ENCODE results near the gene WDR44.

The WDR44 gene

GRCh38 chrX:118347131-118347530, 1.2 kb downstream of the WDR44 start:
- no peaks in the 10 kb centered on the region for H3K27me3 ChIP-seq (replicated peaks; ENCODE audit: insufficient read depth, low read length)
- peak overlapping the region; percentile 69 for H3K4me3 ChIP-seq (ENCODE audit: low read length)
- peak overlapping the region; percentile 77; the same call in 1 of the 2 replicates for H3K9ac ChIP-seq (ENCODE audit: low read length)
- no peaks in the 10 kb centered on the region for H3K36me3 ChIP-seq (replicated peaks; ENCODE audit: insufficient read depth, low read length)
- H3K9me3 ChIP-seq (replicated peaks; ENCODE audit: insufficient read depth, low read length): no peaks in the 10 kb centered on the region
- peaks cover 48% of the 10 kb centered on the region for H3K79me2 ChIP-seq (ENCODE audit: low read length)
- TF ChIP-seq EZH2phosphoT487 (IDR thresholded peaks at IDR 0.05; ENCODE audit: low read length) (no peak), CTCF (IDR thresholded peaks at IDR 0.05; ENCODE audit: low read length) (no peak), EZH2 (optimal IDR thresholded peaks at IDR 0.05; ENCODE audit: low read depth, low read length) (no peak)
- peaks cover 13% of the 10 kb centered on the region; the same call in 1 of the 2 replicates for H3F3A ChIP-seq (ENCODE audit: insufficient read depth, low read length)
- peak; percentile 19 for DNase-seq
- H3K4me1 ChIP-seq (ENCODE audit: low read length): peaks cover 10% of the 10 kb centered on the region; the same call in 1 of the 2 replicates
- H2AFZ ChIP-seq (ENCODE audit: low read length): peak overlapping the region; percentile 80
- H3K9me2 ChIP-seq (replicated peaks; ENCODE audit: insufficient read depth, low read length): no peaks in the 10 kb centered on the region
- H3K27ac ChIP-seq (ENCODE audit: low read length): peak overlapping the region; percentile 82; the same call in 1 of the 2 replicates
- no peaks in the 10 kb centered on the region for H4K20me1 ChIP-seq (ENCODE audit: insufficient read depth, low read length)
- peak overlapping the region; percentile 51 for H3K4me2 ChIP-seq (ENCODE audit: low read depth, low read length)

GRCh38 chrX:118347736-118348135, 1.8 kb downstream of the WDR44 start:
- Histone ChIP-seq H3K9me3 (replicated peaks; ENCODE audit: insufficient read depth, low read length) (no peaks in the 10 kb centered on the region), H3K9me2 (replicated peaks; ENCODE audit: insufficient read depth, low read length) (no peaks in the 10 kb centered on the region), H3K4me3 (ENCODE audit: low read length) (peak overlapping the region; percentile 69), H3F3A (ENCODE audit: insufficient read depth, low read length) (peaks cover 13% of the 10 kb centered on the region; the same call in 1 of the 2 replicates), H2AFZ (ENCODE audit: low read length) (no peak overlapping the region), H3K79me2 (ENCODE audit: low read length) (peaks cover 51% of the 10 kb centered on the region), H3K27ac (ENCODE audit: low read length) (no peak overlapping the region), H3K27me3 (replicated peaks; ENCODE audit: insufficient read depth, low read length) (no peaks in the 10 kb centered on the region), H3K4me2 (ENCODE audit: low read depth, low read length) (peak overlapping the region; percentile 51), H3K4me1 (ENCODE audit: low read length) (peaks cover 10% of the 10 kb centered on the region; the same call in 1 of the 2 replicates), H3K36me3 (replicated peaks; ENCODE audit: insufficient read depth, low read length) (no peaks in the 10 kb centered on the region), H4K20me1 (ENCODE audit: insufficient read depth, low read length) (no peaks in the 10 kb centered on the region), H3K9ac (ENCODE audit: low read length) (peak overlapping the region; percentile 77; the same call in 1 of the 2 replicates)
- no peak for TF ChIP-seq EZH2phosphoT487 (IDR thresholded peaks at IDR 0.05; ENCODE audit: low read length)
- no peak for TF ChIP-seq CTCF (IDR thresholded peaks at IDR 0.05; ENCODE audit: low read length)
- no peak for TF ChIP-seq EZH2 (optimal IDR thresholded peaks at IDR 0.05; ENCODE audit: low read depth, low read length)
- no peak for DNase-seq

GRCh38 chrX:118348186-118348810, 2.4 kb downstream of the WDR44 start:
- Histone ChIP-seq H3K4me3 (ENCODE audit: low read length) (peak overlapping the region; percentile 69), H3K27me3 (replicated peaks; ENCODE audit: insufficient read depth, low read length) (no peaks in the 10 kb centered on the region), H3K9me2 (replicated peaks; ENCODE audit: insufficient read depth, low read length) (no peaks in the 10 kb centered on the region), H2AFZ (ENCODE audit: low read length) (no peak overlapping the region), H3K79me2 (ENCODE audit: low read length) (peaks cover 57% of the 10 kb centered on the region), H3K27ac (ENCODE audit: low read length) (no peak overlapping the region), H3K36me3 (replicated peaks; ENCODE audit: insufficient read depth, low read length) (no peaks in the 10 kb centered on the region), H4K20me1 (ENCODE audit: insufficient read depth, low read length) (no peaks in the 10 kb centered on the region), H3F3A (ENCODE audit: insufficient read depth, low read length) (peaks cover 13% of the 10 kb centered on the region; the same call in 1 of the 2 replicates), H3K4me2 (ENCODE audit: low read depth, low read length) (peak overlapping the region; percentile 51; the same call in 1 of the 2 replicates), H3K9me3 (replicated peaks; ENCODE audit: insufficient read depth, low read length) (no peaks in the 10 kb centered on the region), H3K4me1 (ENCODE audit: low read length) (peaks cover 12% of the 10 kb centered on the region; the same call in 1 of the 2 replicates), H3K9ac (ENCODE audit: low read length) (peak overlapping the region; percentile 77; the same call in 1 of the 2 replicates)
- no peak for DNase-seq
- no peak for TF ChIP-seq EZH2phosphoT487 (IDR thresholded peaks at IDR 0.05; ENCODE audit: low read length)
- no peak for TF ChIP-seq CTCF (IDR thresholded peaks at IDR 0.05; ENCODE audit: low read length)
- no peak for TF ChIP-seq EZH2 (optimal IDR thresholded peaks at IDR 0.05; ENCODE audit: low read depth, low read length)
